ENCODE data around the gene YAF2. TPM values are rescaled to one million over a fixed set of nuclear protein-coding genes. Genes with fewer than 3 reads are reported as not detected.
A peak's percentile ranks its signal among the peaks of the same experiment; 100 is the strongest.

The YAF2 gene
- total RNA-seq, 1 experiment from 2014 or later = 81.7 TPM

- Histone ChIP-seq H3K4me1 (ENCODE audit: low read length) (peaks cover 21% of the 10 kb centered on the region), H2AFZ (ENCODE audit: low read length) (no peak overlapping the region), H3K36me3 (ENCODE audit: insufficient read depth, low read length) (peaks cover 9% of the 10 kb centered on the region), H3K79me2 (ENCODE audit: low read length) (peaks cover 100% of the 10 kb centered on the region), H3K9ac (ENCODE audit: low read length) (no peak overlapping the region), H3K27ac (ENCODE audit: low read length) (no peak overlapping the region), H3K4me2 (ENCODE audit: low read depth, low read length, poor library complexity, severe bottlenecking) (no peak overlapping the region), H3K9me2 (replicated peaks; ENCODE audit: insufficient read depth, low read length) (no peaks in the 10 kb centered on the region), H3K4me3 (ENCODE audit: low read length) (no peak overlapping the region), H3K27me3 (ENCODE audit: low read length) (no peaks in the 10 kb centered on the region), H4K20me1 (ENCODE audit: insufficient read depth, low read depth, low read length) (no peaks in the 10 kb centered on the region), H3K9me3 (ENCODE audit: low read length) (no peaks in the 10 kb centered on the region)
- no peak for DNase-seq
Measured at GRCh38 chr12:42135259-42135814, 102.7 kb downstream of the YAF2 start.

GRCh38 chr12:42130672-42131402 is 107.2 kb downstream of the YAF2 start:
- Histone ChIP-seq H3K36me3 (ENCODE audit: insufficient read depth, low read length) (peaks cover 9% of the 10 kb centered on the region; the same call in 1 of the 2 replicates), H3K27ac (ENCODE audit: low read length) (peak overlapping the region; percentile 29; the same call in 1 of the 2 replicates), H3K9ac (ENCODE audit: low read length) (no peak overlapping the region), H3K9me3 (ENCODE audit: low read length) (no peaks in the 10 kb centered on the region), H3K4me1 (ENCODE audit: low read length) (peaks cover 39% of the 10 kb centered on the region), H4K20me1 (ENCODE audit: insufficient read depth, low read depth, low read length) (no peaks in the 10 kb centered on the region), H3K79me2 (ENCODE audit: low read length) (peaks cover 99% of the 10 kb centered on the region), H3K4me3 (ENCODE audit: low read length) (no peak overlapping the region), H3K9me2 (replicated peaks; ENCODE audit: insufficient read depth, low read length) (no peaks in the 10 kb centered on the region), H3K4me2 (ENCODE audit: low read depth, low read length, poor library complexity, severe bottlenecking) (peak overlapping the region; percentile 14), H3K27me3 (ENCODE audit: low read length) (no peaks in the 10 kb centered on the region), H2AFZ (ENCODE audit: low read length) (no peak overlapping the region)
- no peak for DNase-seq

GRCh38 chr12:42129595-42130204 is 108.3 kb downstream of the YAF2 start:
- H3K27ac ChIP-seq (ENCODE audit: low read length) = no peak overlapping the region
- no peak overlapping the region for H3K4me3 ChIP-seq (ENCODE audit: low read length)
- no peaks in the 10 kb centered on the region for H4K20me1 ChIP-seq (ENCODE audit: insufficient read depth, low read depth, low read length)
- no peak overlapping the region for H3K9ac ChIP-seq (ENCODE audit: low read length)
- H3K79me2 ChIP-seq (ENCODE audit: low read length) = peaks cover 99% of the 10 kb centered on the region
- no peaks in the 10 kb centered on the region for H3K27me3 ChIP-seq (ENCODE audit: low read length)
- H3K4me1 ChIP-seq (ENCODE audit: low read length) = peaks cover 45% of the 10 kb centered on the region
- H3K9me2 ChIP-seq (replicated peaks; ENCODE audit: insufficient read depth, low read length) = no peaks in the 10 kb centered on the region
- H3K4me2 ChIP-seq (ENCODE audit: low read depth, low read length, poor library complexity, severe bottlenecking) = peak overlapping the region; percentile 14
- peaks cover 12% of the 10 kb centered on the region; the same call in 1 of the 2 replicates for H3K36me3 ChIP-seq (ENCODE audit: insufficient read depth, low read length)
- peak; percentile 70 for DNase-seq
- H2AFZ ChIP-seq (ENCODE audit: low read length) = no peak overlapping the region
- H3K9me3 ChIP-seq (ENCODE audit: low read length) = no peaks in the 10 kb centered on the region

- H3K4me3 ChIP-seq (ENCODE audit: low read length) = no peak overlapping the region
- peaks cover 99% of the 10 kb centered on the region for H3K79me2 ChIP-seq (ENCODE audit: low read length)
- H3K36me3 ChIP-seq (ENCODE audit: insufficient read depth, low read length) = peaks cover 12% of the 10 kb centered on the region; the same call in 1 of the 2 replicates
- no peak overlapping the region for H3K27ac ChIP-seq (ENCODE audit: low read length)
- H3K4me1 ChIP-seq (ENCODE audit: low read length) = peaks cover 45% of the 10 kb centered on the region
- H3K9me3 ChIP-seq (ENCODE audit: low read length) = no peaks in the 10 kb centered on the region
- no peak for DNase-seq
- no peak overlapping the region for H2AFZ ChIP-seq (ENCODE audit: low read length)
- H3K9ac ChIP-seq (ENCODE audit: low read length) = no peak overlapping the region
- H4K20me1 ChIP-seq (ENCODE audit: insufficient read depth, low read depth, low read length) = no peaks in the 10 kb centered on the region
- H3K27me3 ChIP-seq (ENCODE audit: low read length) = no peaks in the 10 kb centered on the region
- no peaks in the 10 kb centered on the region for H3K9me2 ChIP-seq (replicated peaks; ENCODE audit: insufficient read depth, low read length)
- no peak overlapping the region for H3K4me2 ChIP-seq (ENCODE audit: low read depth, low read length, poor library complexity, severe bottlenecking)
Measured at GRCh38 chr12:42128888-42129287, 109.2 kb downstream of the YAF2 start.

- Histone ChIP-seq H4K20me1 (ENCODE audit: insufficient read depth, low read depth, low read length) (no peaks in the 10 kb centered on the region), H3K4me3 (ENCODE audit: low read length) (no peak overlapping the region), H3K4me1 (ENCODE audit: low read length) (peaks cover 48% of the 10 kb centered on the region), H3K27me3 (ENCODE audit: low read length) (no peaks in the 10 kb centered on the region), H3K36me3 (ENCODE audit: insufficient read depth, low read length) (peaks cover 12% of the 10 kb centered on the region; the same call in 1 of the 2 replicates), H3K79me2 (ENCODE audit: low read length) (peaks cover 99% of the 10 kb centered on the region), H3K9ac (ENCODE audit: low read length) (no peak overlapping the region), H3K9me2 (replicated peaks; ENCODE audit: insufficient read depth, low read length) (no peaks in the 10 kb centered on the region), H3K27ac (ENCODE audit: low read length) (no peak overlapping the region), H3K4me2 (ENCODE audit: low read depth, low read length, poor library complexity, severe bottlenecking) (no peak overlapping the region), H2AFZ (ENCODE audit: low read length) (no peak overlapping the region), H3K9me3 (ENCODE audit: low read length) (no peaks in the 10 kb centered on the region)
- no peak for DNase-seq
Measured at GRCh38 chr12:42128327-42128726, 109.7 kb downstream of the YAF2 start.

- Histone ChIP-seq H2AFZ (ENCODE audit: low read length) (no peak overlapping the region), H3K4me2 (ENCODE audit: low read depth, low read length, poor library complexity, severe bottlenecking) (no peak overlapping the region), H3K36me3 (ENCODE audit: insufficient read depth, low read length) (peaks cover 12% of the 10 kb centered on the region; the same call in 1 of the 2 replicates), H3K27me3 (ENCODE audit: low read length) (no peaks in the 10 kb centered on the region), H3K4me1 (ENCODE audit: low read length) (peaks cover 43% of the 10 kb centered on the region), H3K4me3 (ENCODE audit: low read length) (no peak overlapping the region), H3K9me2 (replicated peaks; ENCODE audit: insufficient read depth, low read length) (no peaks in the 10 kb centered on the region), H3K9me3 (ENCODE audit: low read length) (no peaks in the 10 kb centered on the region), H3K9ac (ENCODE audit: low read length) (no peak overlapping the region), H3K79me2 (ENCODE audit: low read length) (peaks cover 99% of the 10 kb centered on the region), H3K27ac (ENCODE audit: low read length) (no peak overlapping the region), H4K20me1 (ENCODE audit: insufficient read depth, low read depth, low read length) (no peaks in the 10 kb centered on the region)
- DNase-seq = no peak
Measured at GRCh38 chr12:42126963-42127362, 111.1 kb downstream of the YAF2 start.

- H3K4me2 ChIP-seq (ENCODE audit: low read depth, low read length, poor library complexity, severe bottlenecking) = no peak overlapping the region
- H3K4me1 ChIP-seq (ENCODE audit: low read length) = peaks cover 28% of the 10 kb centered on the region
- H3K9ac ChIP-seq (ENCODE audit: low read length) = no peak overlapping the region
- no peak overlapping the region for H2AFZ ChIP-seq (ENCODE audit: low read length)
- H3K27me3 ChIP-seq (ENCODE audit: low read length) = no peaks in the 10 kb centered on the region
- no peaks in the 10 kb centered on the region for H4K20me1 ChIP-seq (ENCODE audit: insufficient read depth, low read depth, low read length)
- H3K36me3 ChIP-seq (ENCODE audit: insufficient read depth, low read length) = peaks cover 12% of the 10 kb centered on the region; the same call in 1 of the 2 replicates
- no peaks in the 10 kb centered on the region for H3K9me3 ChIP-seq (ENCODE audit: low read length)
- peaks cover 99% of the 10 kb centered on the region for H3K79me2 ChIP-seq (ENCODE audit: low read length)
- no peak overlapping the region for H3K4me3 ChIP-seq (ENCODE audit: low read length)
- no peaks in the 10 kb centered on the region for H3K9me2 ChIP-seq (replicated peaks; ENCODE audit: insufficient read depth, low read length)
- 0 out of 2 replicates have a peak overlapping the region, but pooled peaks have one; percentile 11 for H3K27ac ChIP-seq (ENCODE audit: low read length)
- no peak for DNase-seq
Measured at GRCh38 chr12:42125388-42125767, 112.7 kb downstream of the YAF2 start.

- Histone ChIP-seq H3K4me3 (ENCODE audit: low read length) (no peak overlapping the region), H4K20me1 (ENCODE audit: insufficient read depth, low read depth, low read length) (no peaks in the 10 kb centered on the region), H3K79me2 (ENCODE audit: low read length) (peaks cover 99% of the 10 kb centered on the region), H3K9ac (ENCODE audit: low read length) (no peak overlapping the region), H3K4me2 (ENCODE audit: low read depth, low read length, poor library complexity, severe bottlenecking) (no peak overlapping the region), H3K9me3 (ENCODE audit: low read length) (no peaks in the 10 kb centered on the region), H3K27me3 (ENCODE audit: low read length) (no peaks in the 10 kb centered on the region), H3K4me1 (ENCODE audit: low read length) (peaks cover 23% of the 10 kb centered on the region), H3K27ac (ENCODE audit: low read length) (0 out of 2 replicates have a peak overlapping the region, but pooled peaks have one; percentile 11), H3K36me3 (ENCODE audit: insufficient read depth, low read length) (peaks cover 12% of the 10 kb centered on the region), H3K9me2 (replicated peaks; ENCODE audit: insufficient read depth, low read length) (no peaks in the 10 kb centered on the region), H2AFZ (ENCODE audit: low read length) (no peak overlapping the region)
- DNase-seq = no peak
Measured at GRCh38 chr12:42124764-42125387, 113.2 kb downstream of the YAF2 start.
